MM.1S (cell line): Measurements from ENCODE around the gene NCAPD3.

Experiments
- DNase-seq: peaks from one replicate; pipeline ENCODE4 v3.0.0-alpha.2; 2015
- H2AFZ ChIP-seq: fragments of 300-600 bp; sonication (generic); 2 replicates; pipeline ENCODE4 v1.6.0; 2016; ENCODE audit warnings: antibody characterized with exemption, low read length
- H3F3A ChIP-seq: fragments of 300-600 bp; sonication (generic); 2 replicates; pipeline ENCODE4 v1.6.1; 2016; ENCODE audit warnings: mild to moderate bottlenecking, antibody characterized with exemption, low read length, moderate library complexity, mixed read lengths; ENCODE audit not compliant: insufficient read depth
- H3K27ac ChIP-seq: fragments of 300-600 bp; sonication (generic); 2 replicates; pipeline ENCODE4 v1.5.1; 2016; ENCODE audit warnings: mild to moderate bottlenecking, low read length
- H3K27me3 ChIP-seq: fragments of 300-600 bp; sonication (generic); replicated peaks from 2 replicates; pipeline ENCODE4 v1.6.0; 2016; ENCODE audit warnings: low read length; ENCODE audit not compliant: insufficient read depth
- H3K36me3 ChIP-seq: fragments of 300-600 bp; sonication (generic); replicated peaks from 2 replicates; pipeline ENCODE4 v1.6.1; 2016; ENCODE audit warnings: mild to moderate bottlenecking, low read length, mixed read lengths; ENCODE audit not compliant: insufficient read depth
- H3K4me1 ChIP-seq: fragments of 300-600 bp; sonication (generic); 2 replicates; pipeline ENCODE4 v1.6.1; 2016; ENCODE audit warnings: low read length, mixed read lengths
- H3K4me2 ChIP-seq: fragments of 300-600 bp; sonication (generic); 2 replicates; pipeline ENCODE4 v1.6.0; 2016; ENCODE audit warnings: low read depth, low read length
- H3K4me3 ChIP-seq: fragments of 300-600 bp; sonication (generic); 2 replicates; pipeline ENCODE4 v1.5.1; 2016; ENCODE audit warnings: low read length, mixed read lengths
- H3K79me2 ChIP-seq: fragments of 300-600 bp; sonication (generic); 2 replicates; pipeline ENCODE4 v1.6.1; 2016; ENCODE audit warnings: mixed run types, low read length, mixed read lengths
- H3K9ac ChIP-seq: fragments of 300-600 bp; sonication (generic); 2 replicates; pipeline ENCODE4 v1.6.1; 2016; ENCODE audit warnings: low read length, mixed read lengths
- H3K9me2 ChIP-seq: fragments of 300-600 bp; sonication (generic); replicated peaks from 2 replicates; pipeline ENCODE4 v1.6.1; 2016; ENCODE audit warnings: mild to moderate bottlenecking, low read length, mixed read lengths; ENCODE audit not compliant: insufficient read depth
- H3K9me3 ChIP-seq: fragments of 300-600 bp; sonication (generic); replicated peaks from 2 replicates; pipeline ENCODE4 v1.6.1; 2016; ENCODE audit warnings: mild to moderate bottlenecking, low read length, mixed read lengths; ENCODE audit not compliant: insufficient read depth
- H4K20me1 ChIP-seq: fragments of 300-600 bp; sonication (generic); 2 replicates; pipeline ENCODE4 v1.6.1; 2016; ENCODE audit warnings: mild to moderate bottlenecking, low read length, moderate library complexity, mixed read lengths; ENCODE audit not compliant: insufficient read depth
- CTCF ChIP-seq: fragments of 300-600 bp; sonication (generic); IDR thresholded peaks from 2 replicates; pipeline ENCODE4 v1.5.1; 2016; ENCODE audit warnings: antibody characterized with exemption, low read length, mixed read lengths
- EZH2 ChIP-seq: fragments of 300-600 bp; sonication (generic); optimal IDR thresholded peaks from 2 replicates; pipeline ENCODE3; 2017; ENCODE audit warnings: low read depth, mild to moderate bottlenecking, antibody characterized with exemption, low read length, mixed read lengths
- EZH2phosphoT487 ChIP-seq: fragments of 300-600 bp; sonication (generic); IDR thresholded peaks from 2 replicates; pipeline ENCODE4 v1.6.1; 2018; ENCODE audit warnings: antibody characterized with exemption, low read length

NCAPD3 gene

GRCh38 chr11:134250675-134251074, 26.9 kb upstream of the NCAPD3 start:
- Histone ChIP-seq H3K27me3 (no peaks in the 10 kb centered on the region), H2AFZ (no peak overlapping the region), H3K4me2 (no peak overlapping the region), H3K9me3 (no peaks in the 10 kb centered on the region), H3F3A (peaks cover 18% of the 10 kb centered on the region; the same call in 1 of the 2 replicates), H4K20me1 (no peaks in the 10 kb centered on the region), H3K27ac (no peak overlapping the region), H3K9me2 (no peaks in the 10 kb centered on the region), H3K36me3 (0 out of 2 replicates have a peak, but pooled peaks cover 6% of the 10 kb centered on the region), H3K4me3 (no peak overlapping the region), H3K79me2 (peaks cover 31% of the 10 kb centered on the region), H3K9ac (no peak overlapping the region), H3K4me1 (peaks cover 28% of the 10 kb centered on the region)
- DNase-seq = no peak
- no peak for TF ChIP-seq CTCF
- no peak for TF ChIP-seq EZH2
- TF ChIP-seq EZH2phosphoT487 = no peak

- Histone ChIP-seq H3K4me3 (no peak overlapping the region), H2AFZ (no peak overlapping the region), H3K4me2 (no peak overlapping the region), H3K9me3 (no peaks in the 10 kb centered on the region), H3K4me1 (peaks cover 28% of the 10 kb centered on the region), H3K9me2 (no peaks in the 10 kb centered on the region), H3K27me3 (no peaks in the 10 kb centered on the region), H3F3A (peaks cover 18% of the 10 kb centered on the region; the same call in 1 of the 2 replicates), H3K36me3 (0 out of 2 replicates have a peak, but pooled peaks cover 6% of the 10 kb centered on the region), H3K79me2 (peaks cover 27% of the 10 kb centered on the region), H3K27ac (no peak overlapping the region), H4K20me1 (no peaks in the 10 kb centered on the region), H3K9ac (no peak overlapping the region)
- DNase-seq = no peak
- TF ChIP-seq EZH2 (no peak), EZH2phosphoT487 (no peak), CTCF (no peak)
Observed at GRCh38 chr11:134250246-134250645, 26.5 kb upstream of the NCAPD3 start.

- no peaks in the 10 kb centered on the region for H4K20me1 ChIP-seq
- H3K79me2 ChIP-seq = peaks cover 15% of the 10 kb centered on the region
- H3K27ac ChIP-seq = peak overlapping the region; percentile 70; the same call in 1 of the 2 replicates
- no peaks in the 10 kb centered on the region for H3K9me2 ChIP-seq
- H3K9me3 ChIP-seq = no peaks in the 10 kb centered on the region
- DNase-seq = peak; percentile 80
- H3K36me3 ChIP-seq = 0 out of 2 replicates have a peak, but pooled peaks cover 6% of the 10 kb centered on the region
- H3K4me2 ChIP-seq = peak overlapping the region; percentile 63
- peak overlapping the region; percentile 6; the same call in 1 of the 2 replicates for H3K9ac ChIP-seq
- no peak overlapping the region; the same call in 1 of the 2 replicates for H2AFZ ChIP-seq
- no peaks in the 10 kb centered on the region for H3K27me3 ChIP-seq
- no peak for TF ChIP-seq EZH2
- TF ChIP-seq EZH2phosphoT487 = no peak
- no peak for TF ChIP-seq CTCF
- H3K4me1 ChIP-seq = peaks cover 24% of the 10 kb centered on the region
- peak overlapping the region; percentile 18; the same call in 1 of the 2 replicates for H3K4me3 ChIP-seq
- peaks cover 18% of the 10 kb centered on the region; the same call in 1 of the 2 replicates for H3F3A ChIP-seq
Observed at GRCh38 chr11:134248910-134249480, 25.2 kb upstream of the NCAPD3 start.
